Measurements from ENCODE around the gene FAR2. TPM values are rescaled to one million over a fixed set of nuclear protein-coding genes. Genes with fewer than 3 reads are reported as not detected.
A peak's percentile ranks its signal among the peaks of the same experiment; 100 is the strongest.

The FAR2 gene
- polyA plus RNA-seq, 2 donors, result 0.92 to 1.5 TPM

DNA sequence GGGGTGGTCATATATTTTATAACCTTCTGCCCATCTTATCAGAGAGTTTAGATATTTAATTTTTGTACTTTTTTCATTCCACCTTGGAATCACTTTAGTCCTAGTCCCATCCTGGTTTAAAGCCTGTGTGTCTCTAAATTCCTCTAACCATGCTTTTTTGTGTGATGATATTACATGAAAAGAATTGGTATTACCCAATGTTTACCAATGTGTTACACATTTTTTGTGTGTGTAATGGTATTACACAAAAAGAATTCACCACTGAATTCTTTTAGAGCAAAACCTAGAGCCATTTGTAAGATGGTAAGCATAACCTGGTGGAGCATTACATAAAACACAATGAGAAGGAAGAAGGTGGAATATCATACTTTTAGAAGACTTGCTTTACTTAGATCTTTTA is 77.5 kb downstream of the FAR2 start:
- Histone ChIP-seq H3K4me3 (ENCODE audit: low read depth in 1 of 2, low read length in 2 of 2) (no peak overlapping the region), H3K27me3 (ENCODE audit: control insufficient read depth in 1 of 2, insufficient read depth in 2 of 2, low read length in 2 of 2) (no peaks in the 10 kb centered on the region), H3K4me1 (ENCODE audit: control insufficient read depth in 2 of 2, insufficient read depth in 2 of 2, low read length in 1 of 2) (no peaks in the 10 kb centered on the region), H3K36me3 (ENCODE audit: control insufficient read depth in 2 of 2, insufficient read depth in 2 of 2, low read length in 1 of 2) (no peaks in the 10 kb centered on the region), H3K9me3 (ENCODE audit: control insufficient read depth in 2 of 2, insufficient read depth in 1 of 2, low read depth in 1 of 2, low read length in 1 of 2) (no peaks in the 10 kb centered on the region), H3K27ac (ENCODE audit: low read depth in 2 of 2, low read length in 1 of 2) (no peak overlapping the region)

DNA sequence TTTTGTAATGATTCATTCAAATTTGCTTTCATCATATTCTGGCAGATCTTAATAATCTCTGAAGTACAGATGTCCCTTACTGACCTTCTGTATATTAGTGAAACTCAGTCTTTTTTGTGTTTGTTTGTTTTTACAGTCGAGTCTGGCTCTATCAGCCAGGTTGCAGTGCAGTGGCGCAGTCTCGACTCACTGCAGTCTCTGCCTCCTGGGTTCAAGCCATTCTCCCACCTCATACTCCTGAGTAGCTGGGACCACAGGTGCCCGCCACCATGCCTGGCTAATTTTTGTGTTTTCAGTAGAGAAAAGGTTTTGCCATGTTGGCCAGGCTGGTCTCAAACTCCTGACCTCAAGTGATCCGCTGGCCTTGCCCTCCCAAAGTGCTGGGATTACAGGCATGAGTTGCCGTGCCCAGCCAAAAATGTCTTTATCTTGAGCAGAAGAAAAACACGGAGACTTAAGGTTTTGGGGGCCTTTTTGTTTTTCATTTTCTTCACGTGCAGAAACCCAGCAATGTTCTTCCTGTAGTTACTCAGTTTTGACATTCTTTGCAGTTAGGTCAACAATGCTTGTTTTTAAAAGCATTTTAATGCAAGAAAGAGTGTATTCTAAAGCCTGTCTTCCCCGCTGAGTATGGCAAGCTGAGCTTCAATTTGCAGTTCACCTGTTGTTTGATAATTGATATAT is 79.5 kb downstream of the FAR2 start:
- Histone ChIP-seq H3K4me1 (ENCODE audit: control insufficient read depth in 2 of 2, insufficient read depth in 2 of 2, low read length in 1 of 2) (no peaks in the 10 kb centered on the region), H3K4me3 (ENCODE audit: low read depth in 1 of 2, low read length in 2 of 2) (no peak overlapping the region), H3K27ac (ENCODE audit: low read depth in 2 of 2, low read length in 1 of 2) (no peak overlapping the region), H3K36me3 (ENCODE audit: control insufficient read depth in 2 of 2, insufficient read depth in 2 of 2, low read length in 1 of 2) (no peaks in the 10 kb centered on the region), H3K27me3 (ENCODE audit: control insufficient read depth in 1 of 2, insufficient read depth in 2 of 2, low read length in 2 of 2) (no peaks in the 10 kb centered on the region), H3K9me3 (ENCODE audit: control insufficient read depth in 2 of 2, insufficient read depth in 1 of 2, low read depth in 1 of 2, low read length in 1 of 2) (no peaks in the 10 kb centered on the region)
- 59 to 72% methylated on average over 9 of the region's 9 CpGs for WGBS, 2 donors

DNA sequence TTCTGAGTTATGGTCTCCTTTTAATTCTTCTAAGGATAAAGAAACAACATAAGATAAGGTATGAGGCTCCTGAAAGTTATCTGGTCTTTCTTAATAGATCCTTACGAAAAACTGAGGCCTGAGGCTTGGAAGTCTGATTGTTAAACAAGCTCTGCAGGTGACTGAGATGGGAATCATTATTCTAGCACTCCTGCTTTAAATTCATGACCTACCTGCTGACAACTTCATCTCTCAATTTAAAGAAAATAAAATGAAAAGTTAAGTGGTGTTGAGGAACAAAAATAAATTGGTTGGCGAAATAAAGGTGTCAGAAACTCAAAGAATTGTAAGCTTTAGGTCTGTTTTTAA is 80.1 kb downstream of the FAR2 start:
- Histone ChIP-seq H3K36me3 (ENCODE audit: control insufficient read depth in 2 of 2, insufficient read depth in 2 of 2, low read length in 1 of 2) (no peaks in the 10 kb centered on the region), H3K27ac (ENCODE audit: low read depth in 2 of 2, low read length in 1 of 2) (no peak overlapping the region), H3K4me1 (ENCODE audit: control insufficient read depth in 2 of 2, insufficient read depth in 2 of 2, low read length in 1 of 2) (no peaks in the 10 kb centered on the region), H3K27me3 (ENCODE audit: control insufficient read depth in 1 of 2, insufficient read depth in 2 of 2, low read length in 2 of 2) (no peaks in the 10 kb centered on the region), H3K4me3 (ENCODE audit: low read depth in 1 of 2, low read length in 2 of 2) (no peak overlapping the region), H3K9me3 (ENCODE audit: control insufficient read depth in 2 of 2, insufficient read depth in 1 of 2, low read depth in 1 of 2, low read length in 1 of 2) (no peaks in the 10 kb centered on the region)
- 90 to 94% methylated on average over 2 of the region's 2 CpGs for WGBS, 2 donors

DNA sequence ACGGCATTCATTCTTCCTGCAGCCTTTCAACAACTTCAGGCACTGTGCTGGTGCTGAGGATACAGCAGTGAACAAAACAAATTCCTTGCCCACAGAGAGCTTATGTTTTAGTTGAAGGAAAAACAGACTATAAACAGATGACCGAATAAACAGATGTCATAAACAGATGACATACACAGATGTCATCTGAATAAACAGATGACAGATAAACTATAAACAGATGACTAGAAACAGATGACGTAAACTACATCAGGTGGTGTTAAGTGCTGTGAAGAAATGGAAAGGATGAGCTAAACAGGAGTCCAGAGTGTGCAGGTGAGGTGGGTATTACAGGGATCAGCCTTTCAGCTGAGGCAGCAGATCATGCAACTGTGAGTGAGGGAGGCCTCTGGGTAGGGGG is 80.9 kb downstream of the FAR2 start:
- Histone ChIP-seq H3K4me1 (ENCODE audit: control insufficient read depth in 2 of 2, insufficient read depth in 2 of 2, low read length in 1 of 2) (no peaks in the 10 kb centered on the region), H3K9me3 (ENCODE audit: control insufficient read depth in 2 of 2, insufficient read depth in 1 of 2, low read depth in 1 of 2, low read length in 1 of 2) (no peaks in the 10 kb centered on the region), H3K36me3 (ENCODE audit: control insufficient read depth in 2 of 2, insufficient read depth in 2 of 2, low read length in 1 of 2) (no peaks in the 10 kb centered on the region), H3K4me3 (ENCODE audit: low read depth in 1 of 2, low read length in 2 of 2) (no peak overlapping the region), H3K27ac (ENCODE audit: low read depth in 2 of 2, low read length in 1 of 2) (no peak overlapping the region), H3K27me3 (ENCODE audit: control insufficient read depth in 1 of 2, insufficient read depth in 2 of 2, low read length in 2 of 2) (no peaks in the 10 kb centered on the region)
- 86 to 88% methylated on average over 3 of the region's 3 CpGs for WGBS, 2 donors

DNA sequence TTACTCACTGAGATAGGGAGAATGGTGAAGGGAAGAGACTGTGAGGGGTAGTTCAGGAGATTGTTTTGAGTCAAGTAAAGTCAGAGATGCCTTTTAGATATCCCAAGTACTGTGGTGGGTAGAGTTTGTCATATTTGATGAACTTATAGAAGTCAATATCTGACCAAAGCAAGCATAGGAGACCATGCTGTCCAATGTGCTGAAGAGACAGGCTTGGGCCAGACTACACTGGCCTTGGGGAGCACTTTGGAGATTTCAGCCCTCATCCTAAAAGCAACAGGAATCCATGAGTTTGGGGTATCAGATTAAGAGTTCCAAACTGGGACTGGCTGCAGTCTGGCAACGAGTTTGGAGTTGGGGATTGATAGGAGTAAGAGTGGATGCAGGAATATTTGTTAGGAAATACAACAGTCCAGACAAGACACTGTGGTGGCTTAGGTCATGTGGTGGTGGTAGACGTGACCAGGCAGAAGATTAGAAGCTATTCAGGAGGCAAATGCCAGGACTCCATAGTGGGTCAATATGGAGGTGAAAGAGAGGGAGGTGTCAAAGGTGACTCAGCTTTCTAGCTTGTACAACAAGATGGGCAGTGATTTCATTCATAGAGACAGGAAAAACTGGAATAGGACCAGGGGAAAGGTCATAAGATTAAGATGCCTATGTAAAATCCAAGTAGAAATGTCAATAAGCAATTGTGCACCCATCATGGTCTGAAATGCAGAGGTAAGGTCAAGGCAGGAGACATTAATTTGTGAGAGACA is 81.9 kb downstream of the FAR2 start:
- Histone ChIP-seq H3K27ac (ENCODE audit: low read depth in 2 of 2, low read length in 1 of 2) (no peak overlapping the region), H3K4me3 (ENCODE audit: low read depth in 1 of 2, low read length in 2 of 2) (no peak overlapping the region), H3K27me3 (ENCODE audit: control insufficient read depth in 1 of 2, insufficient read depth in 2 of 2, low read length in 2 of 2) (no peaks in the 10 kb centered on the region), H3K9me3 (ENCODE audit: control insufficient read depth in 2 of 2, insufficient read depth in 1 of 2, low read depth in 1 of 2, low read length in 1 of 2) (no peaks in the 10 kb centered on the region), H3K36me3 (ENCODE audit: control insufficient read depth in 2 of 2, insufficient read depth in 2 of 2, low read length in 1 of 2) (no peaks in the 10 kb centered on the region), H3K4me1 (ENCODE audit: control insufficient read depth in 2 of 2, insufficient read depth in 2 of 2, low read length in 1 of 2) (no peaks in the 10 kb centered on the region)
- 67 to 75% methylated on average over 2 of the region's 2 CpGs for WGBS, 2 donors

DNA sequence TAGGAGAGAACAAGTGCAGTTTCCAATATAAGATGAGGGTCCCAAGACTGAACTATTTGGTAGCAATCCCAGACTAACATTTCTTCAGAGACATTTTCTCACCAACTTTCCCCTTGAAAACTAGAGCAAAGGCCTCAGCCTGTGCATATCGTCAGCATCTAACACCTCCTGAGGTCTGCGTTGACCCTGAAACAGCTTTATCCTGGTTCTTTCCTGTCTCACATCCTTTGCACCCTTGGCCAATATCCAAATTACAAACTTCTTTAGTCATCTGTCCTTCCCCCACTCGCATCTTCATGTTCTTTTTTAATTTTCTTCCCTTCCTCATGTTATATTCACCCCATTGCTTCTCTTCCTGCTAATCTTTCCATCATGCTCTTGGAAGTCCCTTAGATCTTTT is 83.0 kb downstream of the FAR2 start:
- H3K4me3 ChIP-seq (ENCODE audit: low read depth in 1 of 2, low read length in 2 of 2), result no peak overlapping the region
- H3K9me3 ChIP-seq (ENCODE audit: control insufficient read depth in 2 of 2, insufficient read depth in 1 of 2, low read depth in 1 of 2, low read length in 1 of 2), result no peaks in the 10 kb centered on the region
- no peaks in the 10 kb centered on the region for H3K27me3 ChIP-seq (ENCODE audit: control insufficient read depth in 1 of 2, insufficient read depth in 2 of 2, low read length in 2 of 2)
- no peaks in the 10 kb centered on the region for H3K36me3 ChIP-seq (ENCODE audit: control insufficient read depth in 2 of 2, insufficient read depth in 2 of 2, low read length in 1 of 2)
- 86 to 88% methylated on average over 3 of the region's 3 CpGs for WGBS, 2 donors
- H3K27ac ChIP-seq (ENCODE audit: low read depth in 2 of 2, low read length in 1 of 2), result no peak overlapping the region
- no peaks in the 10 kb centered on the region for H3K4me1 ChIP-seq (ENCODE audit: control insufficient read depth in 2 of 2, insufficient read depth in 2 of 2, low read length in 1 of 2)

DNA sequence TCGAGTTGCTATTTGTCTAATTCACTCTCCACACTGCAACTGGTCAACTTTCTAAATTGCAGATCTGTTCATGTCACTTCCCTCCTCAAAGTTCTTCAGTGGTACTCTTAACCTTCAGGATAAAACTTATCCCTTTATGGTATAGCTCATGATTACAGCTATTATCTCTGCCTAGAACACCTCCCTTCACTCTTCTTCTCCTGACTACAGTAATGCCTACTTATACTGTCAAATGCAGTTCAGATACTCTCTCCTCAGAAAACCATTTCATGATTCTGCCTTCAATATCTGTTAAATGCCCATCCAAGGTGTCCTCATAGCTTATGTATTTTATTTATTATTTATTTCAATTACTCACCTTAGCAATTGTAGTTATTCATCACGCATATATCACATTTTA is 85.5 kb downstream of the FAR2 start:
- Histone ChIP-seq H3K27me3 (ENCODE audit: control insufficient read depth in 1 of 2, insufficient read depth in 2 of 2, low read length in 2 of 2) (no peaks in the 10 kb centered on the region), H3K4me3 (ENCODE audit: low read depth in 1 of 2, low read length in 2 of 2) (no peak overlapping the region), H3K36me3 (ENCODE audit: control insufficient read depth in 2 of 2, insufficient read depth in 2 of 2, low read length in 1 of 2) (no peaks in the 10 kb centered on the region), H3K9me3 (ENCODE audit: control insufficient read depth in 2 of 2, insufficient read depth in 1 of 2, low read depth in 1 of 2, low read length in 1 of 2) (no peaks in the 10 kb centered on the region), H3K4me1 (ENCODE audit: control insufficient read depth in 2 of 2, insufficient read depth in 2 of 2, low read length in 1 of 2) (no peaks in the 10 kb centered on the region), H3K27ac (ENCODE audit: low read depth in 2 of 2, low read length in 1 of 2) (no peak overlapping the region)
- 79 to 83% methylated on average over 2 of the region's 2 CpGs for WGBS, 2 donors

DNA sequence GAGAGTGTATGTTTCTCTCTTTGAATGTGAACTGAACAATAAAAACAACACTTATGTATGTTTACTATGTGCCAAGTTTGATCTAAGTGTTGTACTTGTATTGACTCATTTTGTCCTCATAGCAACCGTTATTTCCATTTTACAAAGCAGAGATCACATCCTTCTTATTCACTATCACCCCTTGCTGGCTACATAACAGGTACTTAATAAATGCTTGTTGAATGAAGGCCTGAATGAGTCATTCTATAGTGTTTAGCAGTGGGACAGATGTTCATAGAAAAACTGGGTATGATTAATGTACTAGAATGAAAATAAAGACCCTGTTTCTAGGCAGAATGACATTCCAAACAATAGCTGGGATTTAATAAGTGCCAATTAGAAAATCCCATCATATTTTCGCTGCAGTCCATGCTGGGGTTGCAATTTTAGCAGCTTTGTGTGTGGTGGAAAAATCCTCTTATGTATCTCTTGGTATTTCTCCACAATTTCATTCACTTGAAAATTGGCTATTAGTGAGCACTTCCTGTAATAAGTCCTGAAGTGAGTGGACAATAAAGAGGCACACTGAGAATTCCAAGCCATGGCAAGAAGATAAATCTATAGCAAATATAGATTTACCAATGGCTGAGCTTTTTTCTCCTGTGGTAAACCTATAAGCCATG is 86.0 kb downstream of the FAR2 start:
- Histone ChIP-seq H3K27me3 (ENCODE audit: control insufficient read depth in 1 of 2, insufficient read depth in 2 of 2, low read length in 2 of 2) (no peaks in the 10 kb centered on the region), H3K27ac (ENCODE audit: low read depth in 2 of 2, low read length in 1 of 2) (no peak overlapping the region), H3K36me3 (ENCODE audit: control insufficient read depth in 2 of 2, insufficient read depth in 2 of 2, low read length in 1 of 2) (no peaks in the 10 kb centered on the region), H3K9me3 (ENCODE audit: control insufficient read depth in 2 of 2, insufficient read depth in 1 of 2, low read depth in 1 of 2, low read length in 1 of 2) (no peaks in the 10 kb centered on the region), H3K4me3 (ENCODE audit: low read depth in 1 of 2, low read length in 2 of 2) (no peak overlapping the region), H3K4me1 (ENCODE audit: control insufficient read depth in 2 of 2, insufficient read depth in 2 of 2, low read length in 1 of 2) (no peaks in the 10 kb centered on the region)
- WGBS, 2 donors, result 35 to 38% methylated on average over 2 of the region's 2 CpGs

DNA sequence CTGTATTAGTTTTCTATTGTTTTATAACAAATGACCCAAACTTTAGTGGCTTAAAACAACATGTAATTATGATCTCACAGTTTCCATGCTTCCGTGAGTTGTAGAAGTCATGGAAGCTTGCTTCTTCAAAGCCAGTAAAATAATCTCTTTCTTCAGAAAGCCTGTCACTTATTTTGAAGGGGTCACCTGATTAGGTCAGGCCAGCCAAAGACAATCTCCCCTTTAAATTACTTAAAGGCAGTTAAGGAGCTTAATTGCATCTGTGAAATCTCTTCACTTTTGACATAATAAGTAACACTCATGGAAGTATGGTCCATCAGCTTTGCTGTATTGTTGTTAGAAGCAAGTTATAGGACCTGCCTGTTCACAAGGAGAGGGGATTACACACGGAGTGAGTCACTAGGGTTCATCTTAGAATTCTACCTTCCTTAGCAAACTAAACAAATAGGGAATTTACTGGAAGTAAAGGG is 89.8 kb downstream of the FAR2 start:
- Histone ChIP-seq H3K9me3 (ENCODE audit: control insufficient read depth in 2 of 2, insufficient read depth in 1 of 2, low read depth in 1 of 2, low read length in 1 of 2) (no peaks in the 10 kb centered on the region), H3K4me3 (ENCODE audit: low read depth in 1 of 2, low read length in 2 of 2) (no peak overlapping the region), H3K36me3 (ENCODE audit: control insufficient read depth in 2 of 2, insufficient read depth in 2 of 2, low read length in 1 of 2) (no peaks in the 10 kb centered on the region), H3K4me1 (ENCODE audit: control insufficient read depth in 2 of 2, insufficient read depth in 2 of 2, low read length in 1 of 2) (no peaks in the 10 kb centered on the region), H3K27me3 (ENCODE audit: control insufficient read depth in 1 of 2, insufficient read depth in 2 of 2, low read length in 2 of 2) (no peaks in the 10 kb centered on the region), H3K27ac (ENCODE audit: low read depth in 2 of 2, low read length in 1 of 2) (peak overlapping the region in 1 of 2 donors; percentile 4)
- 54 to 57% methylated on average over 2 of the region's 2 CpGs for WGBS, 2 donors
